SHP77 treated with DMSO at 0.1 percent for 48 hours (cell line): ENCODE results near the gene UBQLN1.

Experiments
- DNase-seq: peaks from one replicate; lab custom pipeline; 2025; lab: John Stamatoyannopoulos, UW

UBQLN1 gene

DNA sequence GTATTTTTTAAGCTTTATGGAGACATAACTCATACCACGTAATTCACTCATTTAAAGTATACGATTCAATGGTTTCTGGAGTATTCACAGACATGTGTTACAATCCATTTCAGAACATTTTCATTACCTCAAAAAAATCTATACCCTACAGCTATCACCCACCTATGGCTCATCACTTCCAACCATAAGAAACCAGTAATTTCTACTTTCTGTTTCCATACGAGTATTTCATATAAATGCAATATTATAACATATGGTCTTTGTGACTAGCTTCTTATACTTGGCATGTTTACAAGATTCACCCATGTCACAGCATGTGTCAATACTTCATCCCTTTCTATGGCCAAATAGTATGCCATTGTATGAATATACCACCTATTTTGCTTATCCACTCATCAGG, 18.8 kb downstream of the UBQLN1 start:
- DNase-seq = no peak

DNA sequence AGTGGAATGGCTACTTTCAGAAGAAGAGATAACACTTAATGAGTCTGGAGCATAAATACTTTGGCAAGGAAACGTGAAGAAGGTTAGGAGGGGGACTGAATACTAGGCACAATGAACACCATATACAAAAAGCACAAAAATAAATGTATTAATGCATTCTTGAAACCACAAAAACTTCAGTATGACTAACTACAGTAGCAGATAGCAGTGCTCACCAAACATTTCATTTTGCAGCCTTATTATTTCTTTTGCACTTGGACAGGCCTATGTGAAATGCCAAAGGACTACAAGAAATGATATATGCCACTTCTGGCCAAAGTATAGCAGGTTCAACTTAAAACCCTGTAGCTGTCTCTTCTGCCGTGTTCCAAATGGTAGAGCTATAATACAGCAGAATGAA, 26.3 kb downstream of the UBQLN1 start:
- no peak for DNase-seq

DNA sequence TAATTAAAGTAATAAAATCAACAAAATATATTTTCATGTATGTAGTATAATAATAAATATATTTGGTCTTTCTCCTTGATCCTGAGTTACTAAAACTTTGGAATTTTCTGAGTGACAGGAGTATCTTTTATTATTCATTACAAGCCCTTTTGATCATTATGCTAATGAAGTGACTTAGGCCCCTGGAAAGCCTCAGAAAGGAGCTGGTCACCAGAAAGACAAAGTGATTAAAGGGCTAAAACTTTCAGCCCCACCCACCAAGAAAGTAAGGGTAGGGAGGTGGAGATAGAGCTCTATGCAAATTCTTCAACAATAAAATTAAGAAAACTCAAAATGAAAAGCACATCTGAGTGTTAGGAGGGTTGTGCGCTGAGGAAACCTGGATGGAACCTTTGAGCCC, 27.5 kb downstream of the UBQLN1 start:
- no peak for DNase-seq

DNA sequence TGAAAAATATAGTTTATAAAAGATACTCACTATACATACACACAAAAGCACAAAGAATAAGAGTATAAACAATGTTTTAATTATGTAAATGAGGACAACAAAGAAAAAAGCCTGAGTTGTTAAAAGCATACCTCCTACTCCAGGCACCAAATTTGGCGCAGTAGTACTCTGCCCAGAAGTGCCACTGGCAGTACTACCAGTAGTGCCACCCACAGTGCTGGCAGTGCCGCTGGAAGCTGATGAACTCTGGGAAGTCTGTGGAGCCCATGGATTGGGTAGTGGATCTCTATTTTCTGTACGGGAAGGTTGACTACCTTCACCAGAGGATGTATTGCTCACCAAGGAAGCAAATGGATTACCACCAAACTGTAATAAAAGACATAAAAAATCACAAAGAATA, 30.2 kb downstream of the UBQLN1 start:
- no peak for DNase-seq

DNA sequence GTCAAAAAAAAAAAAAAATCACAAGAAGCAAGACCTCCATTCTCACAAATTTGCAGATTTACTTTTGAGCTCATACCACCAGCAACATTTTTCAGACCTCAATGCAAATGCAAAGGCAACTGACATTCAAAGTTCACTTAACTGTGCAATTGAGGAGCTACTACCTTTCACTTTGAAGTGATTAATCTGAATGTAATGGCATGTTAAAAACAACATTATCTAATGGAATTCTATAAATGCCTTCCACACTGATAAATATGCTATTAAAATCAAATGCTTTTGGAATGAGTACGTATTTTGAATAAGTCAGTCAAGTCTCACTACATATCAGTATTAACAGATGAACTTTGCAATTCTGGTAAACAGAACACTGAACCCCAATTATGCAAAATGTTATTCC, 32.3 kb downstream of the UBQLN1 start:
- DNase-seq = no peak

DNA sequence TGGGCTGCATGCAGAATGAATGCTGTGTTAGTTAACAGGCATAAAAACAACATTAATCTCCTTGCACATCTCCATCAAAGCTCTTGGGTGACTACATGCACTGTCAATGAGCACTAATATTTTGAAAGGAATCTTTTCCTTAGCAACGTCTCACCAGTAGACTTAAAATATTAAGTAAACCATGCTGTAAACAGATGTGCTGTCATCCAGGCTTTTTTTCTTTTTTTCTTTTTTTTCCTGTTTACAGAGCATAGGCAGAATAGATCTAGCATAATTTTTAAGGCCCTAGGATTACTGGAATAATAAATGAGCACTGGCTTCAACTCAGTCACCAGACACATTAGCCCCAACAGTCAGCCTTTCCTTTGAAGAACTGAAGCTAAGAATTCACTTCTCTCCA, 36.3 kb downstream of the UBQLN1 start:
- no peak for DNase-seq

DNA sequence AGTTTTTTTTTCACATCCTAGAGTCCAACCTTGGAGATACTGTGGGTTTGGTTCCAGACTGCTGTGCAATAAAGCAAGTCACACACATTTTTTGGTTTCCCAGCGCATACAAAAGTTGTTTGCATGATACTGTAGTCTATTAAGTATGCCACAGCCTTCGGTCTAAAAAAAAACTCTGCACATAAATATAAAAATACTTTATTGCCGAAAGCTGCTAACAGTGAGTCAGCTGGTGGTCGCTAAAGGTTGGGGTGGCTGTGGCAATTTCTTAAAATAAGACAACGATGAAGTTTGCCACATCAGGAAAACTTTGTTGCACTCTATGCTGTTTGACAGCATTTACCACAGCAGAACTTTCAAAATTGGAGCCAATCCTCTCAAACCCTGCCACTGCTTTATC, 37.4 kb downstream of the UBQLN1 start:
- no peak for DNase-seq

DNA sequence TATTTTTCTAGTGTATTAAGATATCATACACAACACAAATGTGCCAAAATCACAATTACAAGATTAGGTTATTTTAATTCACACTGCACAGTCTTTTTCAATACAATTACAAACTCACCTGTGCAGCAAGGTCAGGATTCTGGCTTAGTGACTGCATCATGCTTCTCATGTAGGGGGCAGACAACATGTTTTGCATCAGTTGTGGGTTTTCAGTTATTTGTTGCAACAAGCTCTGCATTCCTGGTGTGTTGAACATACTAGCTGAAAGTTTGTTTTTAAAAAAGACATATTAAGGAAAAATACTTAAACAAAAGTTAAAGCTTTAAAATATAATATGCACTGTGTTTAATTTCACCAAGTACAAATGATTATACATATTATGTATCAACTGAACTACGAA, 38.7 kb downstream of the UBQLN1 start:
- no peak for DNase-seq

DNA sequence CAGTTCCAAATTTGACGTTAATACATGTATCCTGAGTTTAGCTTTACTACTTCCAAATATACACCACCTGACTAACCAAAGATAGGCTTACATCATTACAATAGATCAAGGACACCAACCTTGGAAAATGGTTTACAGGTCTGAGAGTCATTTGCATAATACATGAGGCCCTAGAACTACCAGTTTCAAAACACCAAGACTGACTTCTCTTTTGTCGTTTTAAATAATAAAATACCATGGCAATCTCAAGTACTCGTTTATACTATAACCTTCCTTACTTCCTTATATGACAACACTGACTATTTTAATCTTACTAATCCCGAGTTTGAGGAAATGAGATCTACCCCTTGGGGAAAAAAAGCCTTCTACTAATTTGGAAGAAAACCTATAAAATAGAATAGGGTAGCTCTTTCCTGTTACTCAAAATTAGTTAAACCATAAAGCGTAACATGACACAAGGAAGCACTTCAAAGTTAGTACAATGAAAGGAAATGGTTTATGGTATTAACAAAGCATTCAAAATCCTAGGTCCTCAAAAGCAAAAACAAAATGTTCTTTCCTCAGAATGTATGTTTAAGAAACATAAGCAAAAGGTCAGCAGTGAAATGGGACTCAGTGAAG, 42.1 kb downstream of the UBQLN1 start:
- DNase-seq = no peak

DNA sequence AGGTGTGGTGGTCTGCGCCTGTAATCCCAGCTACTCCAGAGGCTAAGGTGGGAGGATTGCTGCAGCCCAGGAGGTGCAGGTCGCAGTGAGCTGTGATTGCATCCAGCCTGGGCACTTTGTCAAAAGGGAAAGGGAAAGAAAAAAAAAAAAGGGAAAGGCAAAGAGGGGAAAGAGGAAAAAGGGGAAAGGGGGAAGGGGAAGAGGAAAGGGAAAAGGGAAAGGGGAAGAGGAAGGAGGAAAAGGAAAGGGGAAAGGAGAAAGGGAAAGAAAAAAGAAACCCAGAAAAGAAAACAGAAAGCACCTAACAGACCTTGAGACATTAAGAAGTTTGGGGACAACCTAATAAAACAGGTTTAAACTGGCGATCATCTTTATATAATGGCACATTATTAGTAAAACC, 44.8 kb downstream of the UBQLN1 start:
- DNase-seq = no peak

DNA sequence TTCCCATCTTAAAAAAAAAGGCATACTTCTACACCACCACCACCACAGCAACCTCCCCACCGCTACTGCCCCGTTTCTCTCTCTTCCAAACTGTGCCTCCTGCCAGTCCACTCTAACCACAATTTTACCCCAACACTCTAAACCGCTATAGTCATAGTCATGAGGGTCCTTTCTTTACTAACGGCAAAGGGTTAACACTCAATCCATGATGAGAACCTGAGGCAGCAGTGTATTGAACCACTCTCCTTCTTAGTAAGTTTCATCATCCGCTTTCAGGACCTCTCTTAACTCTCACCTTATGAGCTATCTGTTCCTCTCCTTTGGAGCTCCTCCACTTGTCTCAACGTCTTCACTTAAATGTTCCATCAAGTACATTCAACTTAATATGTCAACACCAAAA, 50.8 kb downstream of the UBQLN1 start:
- DNase-seq = no peak

DNA sequence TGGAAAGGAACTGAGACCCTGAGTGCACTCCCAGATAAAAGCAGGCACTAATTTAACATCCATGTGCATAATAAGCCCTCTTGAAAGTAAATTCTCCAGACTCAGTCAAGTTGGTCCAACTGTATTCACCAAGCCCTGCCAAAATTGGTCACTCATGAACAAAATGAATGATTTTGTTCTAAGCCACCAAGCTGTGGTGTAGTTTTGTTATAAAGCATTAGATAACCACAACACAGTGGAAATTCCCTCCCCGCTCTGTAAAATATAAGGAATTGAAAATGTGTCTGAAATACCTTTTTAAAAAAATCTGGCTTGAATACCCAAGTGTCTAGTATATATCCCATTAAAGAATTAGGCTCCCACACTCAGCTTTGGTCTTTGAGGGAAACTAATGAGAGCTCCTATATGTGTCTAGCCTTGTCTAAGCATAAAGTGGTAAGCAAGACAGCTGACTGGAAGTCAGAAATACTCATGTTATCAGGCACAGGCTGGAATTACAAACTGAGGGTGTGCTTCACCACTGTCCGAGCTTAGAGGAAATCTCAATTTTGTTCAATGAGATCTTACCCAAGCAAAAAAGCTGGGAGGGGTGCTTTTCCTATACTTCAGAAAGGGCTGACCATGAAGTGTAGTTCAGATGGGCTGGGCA, 51.6 kb downstream of the UBQLN1 start:
- no peak for DNase-seq

DNA sequence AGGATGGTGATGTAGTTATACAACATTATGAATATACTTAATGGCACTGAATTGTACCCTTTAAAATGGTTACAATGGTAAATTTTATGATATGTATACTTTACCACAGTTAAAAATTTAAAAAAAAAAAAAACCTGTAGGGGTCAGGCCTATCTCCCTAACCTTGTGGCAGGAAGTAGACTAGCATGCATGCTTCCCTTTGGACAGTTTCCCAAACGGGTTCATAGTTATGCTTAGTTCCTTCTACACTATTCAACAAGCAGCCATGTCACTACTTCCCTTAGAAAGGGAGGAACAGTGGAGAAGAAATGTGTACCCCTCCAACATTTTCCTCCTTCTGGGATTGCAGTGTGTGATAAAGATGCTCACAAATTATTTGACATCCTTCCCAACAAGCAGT, 52.3 kb downstream of the UBQLN1 start:
- no peak for DNase-seq

DNA sequence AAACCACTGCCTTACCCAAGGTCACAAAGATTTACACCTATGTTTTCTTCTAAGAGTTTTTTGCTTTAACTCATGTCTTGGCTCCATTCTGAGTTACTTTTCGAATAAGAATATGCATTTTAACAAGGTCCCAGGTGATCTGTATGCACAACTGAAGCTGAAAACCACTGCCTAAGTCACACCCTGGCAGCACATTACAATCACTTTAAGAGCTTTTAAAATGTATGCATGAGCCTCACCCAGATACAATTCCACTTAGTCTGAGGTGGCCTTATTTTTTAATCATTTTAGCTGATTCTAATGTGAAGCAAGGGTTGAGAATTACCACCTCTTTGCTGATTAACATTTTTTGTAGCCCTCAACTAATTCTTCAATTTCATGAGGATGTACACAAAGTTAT, 55.3 kb downstream of the UBQLN1 start:
- no peak for DNase-seq

DNA sequence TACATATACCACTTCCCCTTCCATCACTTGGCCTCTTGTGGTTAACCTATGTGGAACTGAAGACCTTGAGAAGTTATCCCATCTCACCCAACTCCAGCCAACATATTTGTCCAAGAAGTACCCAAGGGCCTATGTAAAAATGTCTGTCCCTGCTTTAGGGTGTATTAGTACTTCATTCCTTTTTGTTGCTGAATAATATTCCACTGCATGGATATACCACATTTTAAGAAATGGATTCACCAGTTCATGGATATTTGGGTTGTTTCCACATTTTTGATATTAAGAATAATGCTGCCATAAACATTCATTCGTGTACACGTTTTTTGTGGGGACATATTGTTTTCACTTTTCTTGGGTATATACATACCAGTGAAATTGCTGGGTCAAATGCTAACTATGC, 56.2 kb downstream of the UBQLN1 start:
- DNase-seq = no peak

DNA sequence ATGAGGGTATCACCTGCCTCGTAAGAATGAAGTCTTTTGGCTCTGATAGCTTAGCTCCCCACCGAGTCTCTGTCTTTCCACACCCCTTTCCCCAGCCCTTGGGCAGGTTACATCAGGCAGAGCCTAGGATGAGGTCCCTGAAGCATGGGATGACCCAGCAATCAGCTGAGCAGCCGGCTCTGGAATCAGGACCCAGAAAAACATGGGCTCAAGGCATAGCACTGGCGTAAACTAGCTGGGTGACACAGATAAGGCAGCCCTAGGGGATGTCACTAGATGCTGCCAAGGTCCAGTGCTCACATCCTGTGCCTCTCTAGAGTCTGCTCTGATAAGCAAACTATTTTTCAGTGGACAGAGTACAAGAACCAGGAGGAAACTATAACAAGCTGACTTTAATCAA, 58.2 kb downstream of the UBQLN1 start:
- no peak for DNase-seq

DNA sequence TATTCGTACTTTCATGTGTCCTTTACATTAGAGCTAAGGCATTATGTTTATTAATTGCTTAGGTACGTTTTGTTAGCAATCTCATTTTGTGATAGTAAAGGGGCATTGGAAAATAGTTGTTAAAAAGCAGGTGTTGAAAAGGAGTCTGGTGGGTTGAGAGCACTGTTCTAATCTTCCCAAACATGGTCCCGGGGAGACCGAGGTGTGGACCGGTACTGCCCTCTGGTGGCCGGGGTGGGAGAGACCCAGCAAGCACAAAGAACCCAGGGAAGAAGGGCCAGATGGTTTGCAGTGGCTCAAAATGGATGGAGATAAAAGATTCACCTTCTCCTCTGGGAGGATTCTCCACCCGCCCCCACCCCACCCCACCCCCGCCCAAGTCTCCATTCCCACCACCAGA, 58.7 kb downstream of the UBQLN1 start:
- peak; percentile 1 for DNase-seq

DNA sequence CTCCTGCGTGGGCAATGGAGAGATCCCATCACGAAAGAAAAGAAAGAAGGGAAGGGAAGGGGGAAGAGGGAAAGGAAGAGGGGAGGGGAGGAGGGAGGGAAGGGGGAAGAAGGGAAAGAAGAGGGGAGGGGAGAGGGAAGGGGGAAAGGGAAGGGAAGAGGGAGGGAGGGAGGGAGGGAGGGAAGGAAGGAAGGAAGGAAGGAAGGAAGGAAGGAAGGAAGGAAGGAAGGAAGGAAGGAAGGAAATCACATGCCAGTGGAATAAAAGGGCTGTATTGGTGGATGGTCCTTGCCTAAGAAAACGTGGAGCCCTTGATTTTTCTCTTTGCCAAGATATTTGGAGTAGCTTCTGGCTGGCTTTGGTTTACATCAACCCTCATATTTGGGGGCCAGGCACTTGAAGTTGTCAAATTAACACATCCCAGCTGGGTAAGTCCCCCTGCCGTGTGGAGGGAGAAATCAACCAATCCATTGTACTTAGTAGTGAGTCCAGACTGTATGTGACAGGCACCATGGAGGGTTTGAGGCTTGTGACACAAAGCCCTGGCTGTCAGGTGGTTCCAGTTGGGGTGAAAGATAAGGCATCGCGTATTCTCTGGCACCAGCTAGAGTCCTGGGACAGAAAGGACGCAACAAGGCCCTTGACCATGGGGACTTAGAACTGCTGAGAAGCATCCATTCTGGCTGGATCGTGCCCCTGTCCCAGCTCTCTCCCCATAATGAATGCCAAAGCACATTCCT, 61.1 kb downstream of the UBQLN1 start:
- no peak for DNase-seq

DNA sequence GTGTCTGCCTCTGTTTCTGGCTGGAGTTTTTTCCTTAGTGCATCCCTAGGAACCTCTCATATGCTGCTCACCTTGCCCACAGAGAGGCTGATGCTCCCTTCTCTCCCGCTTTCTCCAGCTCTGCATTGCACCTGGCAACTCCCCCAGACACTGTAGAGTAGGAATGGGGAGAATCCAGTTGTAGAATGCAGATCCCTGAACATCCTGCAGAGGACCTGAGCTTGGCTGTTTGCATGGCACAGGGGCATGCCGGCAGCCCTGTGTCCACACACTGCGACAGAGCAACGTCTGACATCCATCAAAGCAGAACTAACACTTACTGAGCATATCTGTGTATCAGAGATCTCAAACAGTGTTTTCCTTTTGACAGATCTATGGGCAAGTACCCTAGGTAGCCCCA, 65.0 kb downstream of the UBQLN1 start:
- no peak for DNase-seq

DNA sequence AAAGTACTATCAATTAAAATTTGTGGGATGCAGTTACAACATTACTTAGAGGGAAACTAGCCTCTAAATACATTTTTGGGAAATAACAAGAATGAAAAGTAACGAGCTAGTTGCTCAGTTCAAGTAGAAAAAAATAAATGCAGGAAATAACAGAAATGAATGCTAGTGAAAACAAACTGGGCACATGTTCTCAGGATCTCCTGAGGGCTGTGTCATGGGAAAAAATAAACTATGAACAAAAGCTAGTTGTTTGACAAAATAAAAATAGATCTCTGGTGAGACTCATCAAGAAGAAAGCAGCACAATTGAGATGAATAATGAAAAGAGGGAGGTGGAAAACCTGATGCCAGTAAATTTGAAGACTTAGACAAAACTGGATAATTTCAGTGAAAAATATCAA, 68.5 kb downstream of the UBQLN1 start:
- DNase-seq = no peak

DNA sequence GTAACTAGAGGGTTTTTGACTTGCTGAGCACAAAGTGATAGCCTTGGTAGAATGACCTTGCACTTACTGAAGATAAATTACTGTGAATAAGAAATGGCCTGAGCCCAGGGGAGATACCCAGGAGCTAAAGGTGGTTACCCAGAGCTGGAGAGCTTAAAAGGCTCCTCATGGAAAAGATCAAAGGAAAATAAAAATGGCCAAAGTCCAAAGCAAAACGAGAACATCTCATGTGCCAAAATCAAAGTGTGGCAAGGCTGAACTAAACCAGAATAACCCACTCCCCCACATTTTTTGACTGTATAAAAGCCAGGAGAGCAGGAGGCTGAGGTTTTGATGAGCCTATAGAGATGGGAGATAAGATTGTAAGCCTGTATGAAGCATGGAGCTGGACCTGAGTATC, 70.4 kb downstream of the UBQLN1 start:
- DNase-seq = no peak

DNA sequence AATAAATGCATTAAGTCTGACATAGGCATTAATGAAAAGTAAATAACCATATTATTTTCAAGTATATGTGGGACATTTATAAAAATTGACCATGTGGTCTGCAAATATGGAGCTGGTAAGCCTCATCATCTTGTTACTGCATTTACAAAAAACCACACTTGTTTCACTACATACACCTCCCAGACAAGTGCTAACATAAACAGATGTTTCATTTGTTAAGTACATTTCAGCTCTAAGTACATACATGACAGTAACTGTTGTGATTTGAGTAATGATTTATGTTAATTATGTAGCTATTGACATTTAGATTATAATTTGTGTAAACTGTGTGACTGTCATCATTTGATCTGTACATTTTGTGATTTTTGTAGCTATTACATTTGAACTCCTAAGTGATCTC, 70.9 kb downstream of the UBQLN1 start:
- no peak for DNase-seq

DNA sequence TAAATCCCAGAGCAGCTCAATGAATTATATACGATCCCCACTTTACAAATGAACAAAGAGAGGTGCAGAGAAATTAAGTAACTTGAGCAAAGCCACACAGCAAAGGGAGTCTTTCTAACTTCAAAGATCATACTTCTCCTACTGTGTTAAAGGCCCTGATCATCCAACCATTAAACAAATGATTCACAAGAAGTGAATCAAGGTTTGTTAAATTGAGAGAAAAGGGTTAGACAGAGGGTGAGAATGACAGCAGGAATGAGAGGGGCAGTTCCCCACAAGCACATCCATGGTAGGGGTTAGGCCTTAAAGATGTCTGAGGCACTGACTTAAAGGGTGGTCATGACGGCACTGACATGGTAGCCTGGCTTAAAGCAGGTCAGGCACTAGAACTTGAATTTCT, 74.1 kb downstream of the UBQLN1 start:
- DNase-seq = no peak

DNA sequence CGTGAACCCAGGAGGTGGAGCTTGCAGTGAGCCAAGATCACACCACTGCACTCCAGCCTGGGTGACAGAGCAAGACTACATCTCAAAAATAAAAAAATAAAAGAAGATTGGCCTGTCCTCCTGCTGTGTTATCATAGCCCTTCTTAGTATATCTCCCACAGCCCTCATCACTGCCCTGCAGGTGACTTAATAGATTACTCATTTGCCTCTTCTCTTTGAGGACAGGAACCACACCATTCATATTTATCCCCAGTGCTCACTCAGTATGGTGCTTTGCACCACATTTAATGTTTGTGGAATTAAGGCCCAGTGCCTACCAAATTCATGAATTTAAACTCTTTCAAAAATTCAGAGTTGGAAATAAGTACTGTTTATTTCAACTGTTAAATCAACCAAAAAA, 74.5 kb downstream of the UBQLN1 start:
- no peak for DNase-seq
